Naive thymus-derived CD4-positive, alpha-beta T cell (primary cell): ENCODE results near the gene B3GAT3. TPM values are rescaled to one million over a fixed set of nuclear protein-coding genes. Genes with fewer than 3 reads are reported as not detected.

Experiments
- ATAC-seq: fragments of 150-1000 bp; cut with Tn5 transposase; 2 replicates; pipeline ENCODE4 v1.10.0; 2021; ENCODE audit warnings: mild to moderate bottlenecking, moderate library complexity
- CTCF ChIA-PET: fragments of 350-600 bp; sonication (Branson Sonifier 250); formaldehyde crosslinking; loops from one replicate; lab custom pipeline; 2021; ENCODE audit warnings: antibody characterized with exemption; lab: Charles Lee
- POLR2A ChIA-PET: fragments of 350-600 bp; sonication (Branson Sonifier 250); formaldehyde crosslinking; loops from one replicate; lab custom pipeline; 2021; ENCODE audit warnings: antibody characterized with exemption, inconsistent platforms; lab: Charles Lee
- DNase-seq, 9 donors: peaks; one replicate each; pipeline versions ENCODE4 v3.0.0 to v3.0.0-alpha.2; 2020 to 2022; ENCODE audit warnings: mixed read lengths in 1 of 9
- H3K27ac ChIP-seq: one replicate; pipeline ENCODE4 v1.7.0; 2013; ENCODE audit warnings: mild to moderate bottlenecking, low read depth, low read length, moderate library complexity
- H3K27me3 ChIP-seq, 2 donors: one replicate each; pipeline ENCODE4 v1.7.0; 2013; ENCODE audit warnings: low read length in 2 of 2, mild to moderate bottlenecking in 2 of 2, moderate library complexity in 2 of 2; ENCODE audit not compliant: control insufficient read depth in 2 of 2, insufficient read depth in 2 of 2
- H3K36me3 ChIP-seq, 3 experiments: 1 replicate in 2 of 3; 2 replicates in 1 of 3; pipeline ENCODE4 v1.7.0; 2013; ENCODE audit warnings: low read length in 3 of 3, mild to moderate bottlenecking in 3 of 3, moderate library complexity in 1 of 3; ENCODE audit not compliant: insufficient read depth in 3 of 3, control insufficient read depth in 2 of 3
- H3K4me1 ChIP-seq, 2 donors: one replicate each; pipeline ENCODE4 v1.7.0; 2013; ENCODE audit warnings: low read length in 2 of 2, mild to moderate bottlenecking in 2 of 2, moderate library complexity in 1 of 2; ENCODE audit not compliant: control insufficient read depth in 2 of 2, insufficient read depth in 2 of 2
- H3K4me3 ChIP-seq: 2 replicates; pipeline ENCODE4 v1.7.0; 2013; ENCODE audit warnings: mild to moderate bottlenecking, low read length
- H3K9me3 ChIP-seq, 3 experiments: 1 replicate in 2 of 3; 2 replicates in 1 of 3; pipeline ENCODE4 v1.7.0; 2013; ENCODE audit warnings: low read length in 3 of 3; ENCODE audit not compliant: control insufficient read depth in 2 of 3
- H3K27ac Mint-ChIP-seq, 9 donors: one replicate each; pipeline ENCODE4 v1.8.0; 2020 to 2022; ENCODE audit warnings: mixed read lengths in 9 of 9, mild to moderate bottlenecking in 8 of 9, moderate library complexity in 5 of 9, inconsistent platforms in 2 of 9
- H3K27me3 Mint-ChIP-seq, 5 donors: one replicate each; pipeline ENCODE4 v1.8.0; 2021 to 2022; ENCODE audit warnings: mixed read lengths in 5 of 5, mild to moderate bottlenecking in 1 of 5
- H3K36me3 Mint-ChIP-seq, 5 donors: one replicate each; pipeline ENCODE4 v1.8.0; 2020 to 2022; ENCODE audit warnings: mixed read lengths in 5 of 5, mild to moderate bottlenecking in 3 of 5, inconsistent platforms in 1 of 5
- H3K4me1 Mint-ChIP-seq, 7 donors: one replicate each; pipeline ENCODE4 v1.8.0; 2020 to 2022; ENCODE audit warnings: mixed read lengths in 7 of 7, mild to moderate bottlenecking in 3 of 7, inconsistent platforms in 1 of 7
- H3K4me3 Mint-ChIP-seq, 10 donors: one replicate each; pipeline ENCODE4 v1.8.0; 2020 to 2022; ENCODE audit warnings: mild to moderate bottlenecking in 10 of 10, mixed read lengths in 10 of 10, moderate library complexity in 6 of 10, inconsistent platforms in 2 of 10
- H3K9me3 Mint-ChIP-seq, 11 donors: one replicate each; pipeline ENCODE4 v1.8.0; 2020 to 2022; ENCODE audit warnings: mixed read lengths in 11 of 11, mild to moderate bottlenecking in 4 of 11, inconsistent platforms in 1 of 11, moderate library complexity in 1 of 11
- intact Hi-C, 2 donors: fragments of 100-400 bp; cut with micrococcal nuclease; formaldehyde crosslinking; loops; one replicate each; pipeline ENCODE4 v1.15.1; 2023
- polyA plus RNA-seq, 2 donors: library from polyadenylated mRNA; unstranded; fragments of 300-500 nt; fragmentation: Illumina TruSeq; gene quantifications; one replicate each; pipeline ENCODE4 v1.2.3, GENCODE V29; 2021
- total RNA-seq, 6 experiments: library from RNA in 5 of 6; stranded (reverse) in 5 of 6; gene quantifications; 1 replicate in 5 of 6; 2 replicates in 1 of 6; pipeline ENCODE4 v1.2.3 and lab custom pipeline; 2021 to 2026

The B3GAT3 gene
- total and polyA plus RNA-seq, 7 experiments from 2014 or later: 35.0 to 78.1 (median 64.4) TPM

GRCh38 chr11:62601372-62602140 is 20.2 kb downstream of the B3GAT3 start, which contains the start of gene MTA2:
Gene MTA2, minus strand, starts transcription at chr11:62601865. Its CDS starts 415 bp downstream, at chr11:62601450.
- Mint-ChIP-seq H3K27ac (peak within 1 kb of the TSS; percentile 90 to 98 (median 97)), H3K27me3 (no peaks in the 10 kb centered on the region), H3K4me1 (peaks cover 43 to 64% (median 54%) of the 10 kb centered on the region in 7 donors), H3K4me3 (peak within 1 kb of the TSS; percentile 85 to 99 (median 94)), H3K36me3 (peaks cover 11 to 55% (median 37%) of the 10 kb centered on the region in 5 donors), H3K9me3 (peaks cover 0 to 1% (median 0%) of the 10 kb centered on the region in 11 donors)
- ATAC-seq (peak; percentile 85), DNase-seq (peak; percentile 98 to 100 (median 100))
- H3K4me3 ChIP-seq: peak within 1 kb of the TSS; percentile 71
- no peaks in the 10 kb centered on the region for H3K9me3 ChIP-seq
- peak within 1 kb of the TSS; percentile 98 for H3K27ac ChIP-seq
- H3K4me1 ChIP-seq: peaks cover 16 to 23% of the 10 kb centered on the region in 2 donors
- ChIA-PET CTCF (interaction anchor here (0.6 to 1.3 kb wide), 6 partner anchors 9 to 207 kb away, joined by 3 to 13 read pairs (median 3); partner anchors contain the start of genes ROM1 and TUT1), POLR2A (interaction anchor here (0.5 to 15.2 kb wide), 29 partner anchors 7 to 280 kb away, joined by 3 to 219 read pairs (median 5); partner anchors contain the start of genes B3GAT3, BSCL2, C11orf98 and CSKMT)
- H3K36me3 ChIP-seq: peaks cover 12 to 60% (median 25%) of the 10 kb centered on the region in 3 experiments
- intact Hi-C loops: loop anchor here (1.0 to 5.0 kb wide), 6 partner anchors 11 to 256 kb away; partner anchors contain the start of genes EML3 (in 1 of the 2), GANAB (in 1 of the 2), HNRNPUL2 (in 1 of the 2) and UBXN1 (in 1 of the 2)
- no peaks in the 10 kb centered on the region for H3K27me3 ChIP-seq

- peaks cover 19 to 23% of the 10 kb centered on the region in 2 donors for H3K4me1 ChIP-seq
- ATAC-seq (no peak), DNase-seq (peak in 1 of 9 donors; percentile 66)
- H3K27me3 ChIP-seq: no peaks in the 10 kb centered on the region
- Mint-ChIP-seq H3K36me3 (peaks cover 11 to 56% (median 39%) of the 10 kb centered on the region in 5 donors), H3K27me3 (no peaks in the 10 kb centered on the region), H3K27ac (peak overlapping the region; percentile 90 to 98 (median 97)), H3K4me3 (peak overlapping the region; percentile 85 to 99 (median 94)), H3K4me1 (peaks cover 43 to 64% (median 51%) of the 10 kb centered on the region in 7 donors), H3K9me3 (peaks cover 0 to 1% (median 0%) of the 10 kb centered on the region in 11 donors)
- ChIA-PET CTCF (interaction anchor here (0.6 to 1.3 kb wide), 4 partner anchors 9 to 95 kb away, joined by 3 to 13 read pairs (median 6); partner anchors contain the start of gene TUT1), POLR2A (interaction anchor here (1.0 to 15.2 kb wide), 25 partner anchors 7 to 280 kb away, joined by 3 to 219 read pairs (median 7); partner anchors contain the start of genes B3GAT3, C11orf98, CSKMT and EEF1G)
- intact Hi-C loops: loop anchor here (1.0 to 5.0 kb wide), 6 partner anchors 11 to 256 kb away; partner anchors contain the start of genes EML3 (in 1 of the 2), GANAB (in 1 of the 2), HNRNPUL2 (in 1 of the 2) and UBXN1 (in 1 of the 2)
- peak overlapping the region; percentile 98 for H3K27ac ChIP-seq
- H3K4me3 ChIP-seq: peak overlapping the region; percentile 71
- H3K36me3 ChIP-seq: peaks cover 12 to 62% (median 30%) of the 10 kb centered on the region in 3 experiments
- H3K9me3 ChIP-seq: no peaks in the 10 kb centered on the region
Observed at GRCh38 chr11:62601122-62601371, 20.7 kb downstream of the B3GAT3 start.

- intact Hi-C loops: loop anchor here (1.0 to 5.0 kb wide), 6 partner anchors 12 to 257 kb away; partner anchors contain the start of genes EML3 (in 1 of the 2), GANAB (in 1 of the 2), HNRNPUL2 (in 1 of the 2) and UBXN1 (in 1 of the 2)
- Histone ChIP-seq H3K27me3 (no peaks in the 10 kb centered on the region), H3K4me3 (peak overlapping the region; percentile 71), H3K4me1 (peaks cover 19 to 23% of the 10 kb centered on the region in 2 donors), H3K27ac (peak overlapping the region; percentile 98), H3K36me3 (peaks cover 12 to 62% (median 35%) of the 10 kb centered on the region in 3 experiments), H3K9me3 (no peaks in the 10 kb centered on the region)
- DNase-seq: peak in 3 of 9 donors; percentile 21 to 34 (median 24)
- no peak for ATAC-seq
- H3K36me3 Mint-ChIP-seq: peaks cover 13 to 59% (median 42%) of the 10 kb centered on the region in 5 donors
- POLR2A ChIA-PET: interaction anchor here (1.0 to 15.2 kb wide), 26 partner anchors 8 to 254 kb away, joined by 3 to 219 read pairs (median 8); partner anchors contain the start of genes B3GAT3, C11orf98, CSKMT and EEF1G
- H3K4me1 Mint-ChIP-seq: peaks cover 44 to 66% (median 51%) of the 10 kb centered on the region in 7 donors
- H3K9me3 Mint-ChIP-seq: peaks cover 0 to 1% (median 0%) of the 10 kb centered on the region in 11 donors
- CTCF ChIA-PET: interaction anchor here (0.6 to 1.7 kb wide), 4 partner anchors 9 to 254 kb away, joined by 3 to 8 read pairs (median 4); partner anchors contain the start of gene TUT1
- H3K4me3 Mint-ChIP-seq: peak overlapping the region; percentile 85 to 99 (median 94)
- no peaks in the 10 kb centered on the region for H3K27me3 Mint-ChIP-seq
- H3K27ac Mint-ChIP-seq: peak overlapping the region; percentile 90 to 98 (median 97)
Observed at GRCh38 chr11:62600367-62601121, 21.2 kb downstream of the B3GAT3 start.

GRCh38 chr11:62599901-62600300 is 21.9 kb downstream of the B3GAT3 start:
- Mint-ChIP-seq H3K36me3 (peaks cover 16 to 62% (median 47%) of the 10 kb centered on the region in 5 donors), H3K9me3 (peaks cover 0 to 1% (median 0%) of the 10 kb centered on the region in 11 donors), H3K4me3 (peak overlapping the region; percentile 85 to 99 (median 94)), H3K27ac (peak overlapping the region; percentile 90 to 98 (median 97)), H3K27me3 (no peaks in the 10 kb centered on the region), H3K4me1 (peaks cover 45 to 65% (median 55%) of the 10 kb centered on the region in 7 donors)
- Histone ChIP-seq H3K9me3 (no peaks in the 10 kb centered on the region), H3K36me3 (peaks cover 12 to 62% (median 35%) of the 10 kb centered on the region in 3 experiments), H3K4me3 (peak overlapping the region; percentile 71), H3K27ac (peak overlapping the region; percentile 98), H3K27me3 (no peaks in the 10 kb centered on the region), H3K4me1 (peaks cover 19 to 23% of the 10 kb centered on the region in 2 donors)
- DNase-seq (no peak), ATAC-seq (no peak)
- ChIA-PET POLR2A (interaction anchor here (0.6 to 15.2 kb wide), 26 partner anchors 9 to 255 kb away, joined by 3 to 219 read pairs (median 7); partner anchors contain the start of genes B3GAT3, BSCL2, C11orf98 and CSKMT), CTCF (interaction anchor here (0.6 to 1.7 kb wide), 6 partner anchors 8 to 254 kb away, joined by 3 to 8 read pairs (median 4); partner anchors contain the start of gene TUT1)
- intact Hi-C loops: loop anchor here (1.0 to 5.0 kb wide), 17 partner anchors 9 to 281 kb away; partner anchors contain the start of genes GANAB (in 2 of the 2), INTS5 (in 2 of the 2), TUT1 (in 2 of the 2) and C11orf98 (in 1 of the 2)

GRCh38 chr11:62599069-62599696 is 22.6 kb downstream of the B3GAT3 start:
- Mint-ChIP-seq H3K27me3 (no peaks in the 10 kb centered on the region), H3K4me1 (peaks cover 48 to 70% (median 59%) of the 10 kb centered on the region in 7 donors), H3K9me3 (peaks cover 0 to 1% (median 0%) of the 10 kb centered on the region in 11 donors), H3K4me3 (peak overlapping the region; percentile 85 to 99 (median 94)), H3K36me3 (peaks cover 16 to 64% (median 51%) of the 10 kb centered on the region in 5 donors), H3K27ac (peak overlapping the region; percentile 90 to 98 (median 97))
- Histone ChIP-seq H3K9me3 (no peaks in the 10 kb centered on the region), H3K36me3 (peaks cover 12 to 64% (median 34%) of the 10 kb centered on the region in 3 experiments), H3K4me1 (peaks cover 19 to 23% of the 10 kb centered on the region in 2 donors), H3K4me3 (peak overlapping the region; percentile 71), H3K27me3 (no peaks in the 10 kb centered on the region), H3K27ac (peak overlapping the region; percentile 98)
- intact Hi-C loops: loop anchor here (1.0 to 2.0 kb wide), 15 partner anchors 8 to 282 kb away; partner anchors contain the start of genes INTS5 (in 2 of the 2), TUT1 (in 2 of the 2), C11orf98 (in 1 of the 2) and CSKMT (in 1 of the 2)
- ChIA-PET POLR2A (interaction anchor here (0.6 to 15.2 kb wide), 27 partner anchors 8 to 1486 kb away, joined by 3 to 219 read pairs (median 6); partner anchors contain the start of genes B3GAT3, BSCL2, C11orf98 and CSKMT), CTCF (interaction anchor here (0.7 to 1.7 kb wide), 7 partner anchors 8 to 91 kb away, joined by 3 to 8 read pairs (median 4); partner anchors contain the start of gene TUT1)
- peak; percentile 78 to 99 (median 99) for DNase-seq
- peak; percentile 87 for ATAC-seq
